HG02938 (cell line): ENCODE measurements around the gene CIT.

Experiments
- ATAC-seq: cut with Tn5 transposase; IDR thresholded peaks from one replicate; pipeline ENCODE4 v1.9.1; 2021; ENCODE audit warnings: mild to moderate bottlenecking, moderate library complexity; ENCODE audit not compliant: unreplicated experiment

CIT gene

GRCh38 chr12:119705182-119705581, 171.9 kb downstream of the CIT start:
- ATAC-seq, result no peak

GRCh38 chr12:119704065-119704747, 172.9 kb downstream of the CIT start:
- no peak for ATAC-seq

- no peak for ATAC-seq
Observed at GRCh38 chr12:119700078-119700477, 177.0 kb downstream of the CIT start.

GRCh38 chr12:119699199-119699760, 177.8 kb downstream of the CIT start:
- ATAC-seq, result no peak

- no peak for ATAC-seq
Observed at GRCh38 chr12:119696943-119697342, 180.2 kb downstream of the CIT start.

- ATAC-seq, result no peak
Observed at GRCh38 chr12:119695034-119695433, 182.1 kb downstream of the CIT start.

- no peak for ATAC-seq
Observed at GRCh38 chr12:119694111-119694510, 183.0 kb downstream of the CIT start.

GRCh38 chr12:119693511-119693910, 183.6 kb downstream of the CIT start:
- ATAC-seq, result no peak

GRCh38 chr12:119692997-119693396, 184.1 kb downstream of the CIT start:
- no peak for ATAC-seq

GRCh38 chr12:119692410-119692809, 184.7 kb downstream of the CIT start:
- ATAC-seq, result no peak

- ATAC-seq, result no peak
Observed at GRCh38 chr12:119691202-119691810, 185.8 kb downstream of the CIT start.

GRCh38 chr12:119689935-119690500, 187.1 kb downstream of the CIT start:
- ATAC-seq, result no peak

- no peak for ATAC-seq
Observed at GRCh38 chr12:119687879-119688278, 189.2 kb downstream of the CIT start.

GRCh38 chr12:119687406-119687805, 189.7 kb downstream of the CIT start:
- ATAC-seq, result no peak

- no peak for ATAC-seq
Observed at GRCh38 chr12:119686776-119687175, 190.3 kb downstream of the CIT start.

GRCh38 chr12:119686355-119686754, 190.8 kb downstream of the CIT start:
- ATAC-seq, result no peak

GRCh38 chr12:119685375-119685774, 191.7 kb downstream of the CIT start:
- ATAC-seq, result no peak

- no peak for ATAC-seq
Observed at GRCh38 chr12:119684711-119685369, 192.3 kb downstream of the CIT start.

- ATAC-seq, result no peak
Observed at GRCh38 chr12:119683816-119684215, 193.3 kb downstream of the CIT start.

GRCh38 chr12:119683413-119683812, 193.7 kb downstream of the CIT start:
- no peak for ATAC-seq

GRCh38 chr12:119682639-119683252, 194.4 kb downstream of the CIT start:
- ATAC-seq, result peak; percentile 44
